A549 (cell line): ENCODE measurements around the gene PALLD. TPM values are rescaled to one million over a fixed set of nuclear protein-coding genes. Genes with fewer than 3 reads are reported as not detected.

Experiments
- ATAC-seq, 2 experiments: fragments of 200-7000 bp in 1 of 2; fragments of >200 bp in 1 of 2; cut with Nextera tagmentation in 1 of 2; cut with Tn5 transposase in 1 of 2; 3 replicates each; pipeline versions ENCODE4 v1.8.0 to v1.9.1; 2018 to 2020; ENCODE audit warnings: mild to moderate bottlenecking in 1 of 2, moderate library complexity in 1 of 2
- CTCF ChIA-PET: fragments of 300-600 bp; sonication (Branson Sonifier 250); formaldehyde crosslinking; extraction: SDS; loops from one replicate; lab custom pipeline; 2021; ENCODE audit warnings: antibody characterized with exemption, inconsistent platforms; lab: Yijun Ruan, JAX
- POLR2A ChIA-PET: fragments of 350-600 bp; formaldehyde crosslinking; extraction: SDS; loops from one replicate; lab custom pipeline; 2021; ENCODE audit warnings: antibody characterized with exemption, inconsistent platforms; lab: Yijun Ruan, JAX
- DNase-seq, 2 experiments: peaks; one replicate each; pipeline versions ENCODE4 v3.0.0 to v3.0.0-alpha.2; 2011 to 2016; ENCODE audit warnings: low read depth in 1 of 2, low spot score in 1 of 2
- FAIRE-seq: peaks from 2 replicates; lab custom pipeline; 2011; peaks lifted over from hg19 to GRCh38; lab: Jason Lieb, UNC
- H3K27ac ChIP-seq, 2 experiments: fragments of >200 bp; sonication (Bioruptor Twin); formaldehyde crosslinking; 3 replicates each; pipeline ENCODE4 v1.5.1; 2016 to 2017
- H3K4me1 ChIP-seq: fragments of >200 bp; sonication (Bioruptor Twin); formaldehyde crosslinking; 3 replicates; pipeline ENCODE4 v1.6.1; 2016
- H3K4me2 ChIP-seq: fragments of >200 bp; sonication (Bioruptor Twin); formaldehyde crosslinking; 3 replicates; pipeline ENCODE4 v1.6.1; 2016
- H3K4me3 ChIP-seq: fragments of >200 bp; sonication (Bioruptor Twin); formaldehyde crosslinking; 3 replicates; pipeline ENCODE4 v1.5.1; 2016
- H3K9me3 ChIP-seq: fragments of >200 bp; sonication (Bioruptor Twin); formaldehyde crosslinking; 3 replicates; pipeline ENCODE4 v1.6.1; 2016
- ATOH8 ChIP-seq: fragments of 250-450 bp; sonication (Bioruptor Pico); IDR thresholded peaks from 2 replicates; pipeline ENCODE4 v1.5.0; 2020; ENCODE audit warnings: low read depth, mild to moderate bottlenecking, moderate library complexity
- BHLHE40 ChIP-seq: IDR thresholded peaks from 2 replicates; pipeline ENCODE4 v1.6.1; 2012; ENCODE audit warnings: low read depth, low read length, inconsistent platforms
- CBX2 ChIP-seq: fragments of 200-600 bp; sonication (generic); IDR thresholded peaks from 2 replicates; pipeline ENCODE4 v1.6.1; 2016; ENCODE audit warnings: low read depth, mild to moderate bottlenecking, borderline replicate concordance
- CEBPB ChIP-seq, 2 experiments: fragments of >200 bp in 1 of 2; sonication (Bioruptor Twin) in 1 of 2; formaldehyde crosslinking in 1 of 2; IDR thresholded peaks; 2 replicates each; pipeline ENCODE4 v1.6.1; 2012 to 2016
- CHD4 ChIP-seq: fragments of 200-600 bp; sonication (generic); IDR thresholded peaks from 2 replicates; pipeline ENCODE4 v1.6.1; 2016; ENCODE audit warnings: antibody characterized with exemption, mild to moderate bottlenecking, borderline replicate concordance
- EHMT2 ChIP-seq: fragments of 200-600 bp; sonication (generic); IDR thresholded peaks from 2 replicates; pipeline ENCODE4 v1.6.1; 2016; ENCODE audit warnings: antibody characterized with exemption, low read depth, mild to moderate bottlenecking, moderate library complexity
- ELK1 ChIP-seq: fragments of 150-350 bp; IDR thresholded peaks from 2 replicates; pipeline ENCODE4 v1.6.1; 2014; ENCODE audit warnings: low read depth, mild to moderate bottlenecking, low read length
- EP300 ChIP-seq, 2 experiments: fragments of >200 bp; sonication (Bioruptor Twin); formaldehyde crosslinking; IDR thresholded peaks; 2 replicates in 1 of 2; 3 replicates in 1 of 2; pipeline ENCODE4 v1.6.1; 2016 to 2017
- FOSL2 ChIP-seq, 2 experiments: fragments of 450-650 bp in 1 of 2; fragments of >200 bp in 1 of 2; sonication (Bioruptor Twin) in 1 of 2; formaldehyde crosslinking; IDR thresholded peaks; 2 replicates each; pipeline versions ENCODE4 v1.5.0 to v1.6.1; 2016 to 2020; ENCODE audit warnings: mild to moderate bottlenecking in 1 of 2, moderate library complexity in 1 of 2
- FOXS1 ChIP-seq: fragments of 250-450 bp; sonication (Bioruptor Pico); IDR thresholded peaks from 2 replicates; pipeline ENCODE4 v1.5.0; 2020; ENCODE audit warnings: mild to moderate bottlenecking, moderate library complexity
- HDAC2 ChIP-seq: fragments of 200-600 bp; sonication (generic); IDR thresholded peaks from 2 replicates; pipeline ENCODE4 v1.6.1; 2016
- HES2 ChIP-seq: fragments of >200 bp; sonication (Bioruptor Twin); formaldehyde crosslinking; IDR thresholded peaks from 2 replicates; pipeline ENCODE4 v1.6.1; 2016
- HOXB5 ChIP-seq: fragments of 250-450 bp; sonication (Bioruptor Pico); IDR thresholded peaks from 2 replicates; pipeline ENCODE4 v1.5.0; 2020; ENCODE audit warnings: mild to moderate bottlenecking, moderate library complexity
- JUNB ChIP-seq: fragments of >200 bp; sonication (Bioruptor Twin); formaldehyde crosslinking; IDR thresholded peaks from 2 replicates; pipeline ENCODE4 v1.6.1; 2016
- KDM1A ChIP-seq: fragments of 200-600 bp; sonication (generic); IDR thresholded peaks from 2 replicates; pipeline ENCODE4 v1.6.1; 2016; ENCODE audit warnings: low read depth, mild to moderate bottlenecking
- MAZ ChIP-seq: fragments of 150-350 bp; IDR thresholded peaks from 2 replicates; pipeline ENCODE4 v1.6.1; 2014; ENCODE audit warnings: antibody characterized with exemption, low read depth, low read length, borderline replicate concordance
- NFE2L2 ChIP-seq: fragments of 150-350 bp; conservative IDR thresholded peaks from 2 replicates; pipeline ENCODE4 v1.6.1; 2014; ENCODE audit warnings: low read length
- PBX3 ChIP-seq: IDR thresholded peaks from 2 replicates; pipeline ENCODE4 v1.6.1; 2012
- PHF8 ChIP-seq: fragments of 200-600 bp; sonication (generic); IDR thresholded peaks from 2 replicates; pipeline ENCODE4 v1.6.1; 2016; ENCODE audit warnings: low read depth, mild to moderate bottlenecking, antibody characterized with exemption, moderate library complexity, borderline replicate concordance
- RAD21 ChIP-seq, 2 experiments: fragments of >200 bp in 1 of 2; sonication (Bioruptor Twin) in 1 of 2; formaldehyde crosslinking in 1 of 2; IDR thresholded peaks in 1 of 2; conservative IDR thresholded peaks in 1 of 2; 2 replicates in 1 of 2; 3 replicates in 1 of 2; pipeline ENCODE4 v1.6.1; 2012 to 2018; ENCODE audit warnings: inconsistent platforms in 1 of 2
- RARB ChIP-seq: fragments of 250-450 bp; sonication (Bioruptor Pico); IDR thresholded peaks from 2 replicates; pipeline ENCODE4 v1.8.0; 2021; ENCODE audit warnings: mild to moderate bottlenecking, moderate library complexity
- RCOR1 ChIP-seq: fragments of 150-350 bp; IDR thresholded peaks from 2 replicates; pipeline ENCODE4 v1.6.1; 2014; ENCODE audit warnings: antibody characterized with exemption, low read length, low read depth
- RNF2 ChIP-seq: fragments of 200-600 bp; sonication (generic); IDR thresholded peaks from 2 replicates; pipeline ENCODE4 v1.6.1; 2016; ENCODE audit warnings: low read depth, mild to moderate bottlenecking, antibody characterized with exemption, moderate library complexity, borderline replicate concordance
- SREBF2 ChIP-seq: fragments of 450-650 bp; IDR thresholded peaks from 2 replicates; pipeline ENCODE4 v1.6.1; 2014; ENCODE audit warnings: mild to moderate bottlenecking, moderate library complexity
- ZC3H11A ChIP-seq: fragments of 450-650 bp; IDR thresholded peaks from 2 replicates; pipeline ENCODE4 v1.6.1; 2014; ENCODE audit warnings: antibody characterized with exemption, mild to moderate bottlenecking
- WGBS: methylation state at CpG from one replicate; pipeline ENCODE4 v1.1.6; 2017; ENCODE audit errors: missing lambda C conversion rate; 5-methylcytosine and 5-hydroxymethylcytosine counted together
- polyA plus RNA-seq, 4 experiments: library from polyadenylated mRNA; depleted of rRNA in 3 of 4; stranded (reverse); fragments of >200 nt; fragmentation: RNase III in 1 of 4; extraction: RNeasy Plus Mini Kit Qiagen cat#74134 plus additional on column Dnase treatment in 1 of 4; gene quantifications; 2 replicates in 3 of 4; 3 replicates in 1 of 4; pipeline ENCODE4 v1.2.3, GENCODE V29; 2011 to 2017

PALLD gene
- polyA plus RNA-seq, 2 of the 4 experiments (the other 2 are of a cell fraction), result 88.8 to 113 TPM

GRCh38 chr4:168654848-168655174 is 158.0 kb downstream of the PALLD start:
- ChIA-PET POLR2A (interaction anchor here (0.7 kb wide), 1 partner anchor 18 kb away, joined by 3 read pairs; no protein-coding TSS in a partner anchor), CTCF (interaction anchor here (1.6 kb wide), 1 partner anchor 69 kb away, joined by 6 read pairs; no protein-coding TSS in a partner anchor)
- no peaks in the 10 kb centered on the region for H3K9me3 ChIP-seq
- DNase-seq, result no peak
- H3K4me1 ChIP-seq, result peaks cover 76% of the 10 kb centered on the region
- no peak overlapping the region for H3K4me3 ChIP-seq
- ATAC-seq, result no peak
- no peak for TF ChIP-seq PHF8
- TF ChIP-seq RARB (CRISPR knock-in tag), result no peak
- TF ChIP-seq BHLHE40, result no peak
- no peak for TF ChIP-seq CHD4
- no peak for FAIRE-seq
- peak overlapping the region; percentile 75 for H3K4me2 ChIP-seq
- peak overlapping the region; percentile 50 to 66; a peak in 4 of 6 replicates for H3K27ac ChIP-seq

GRCh38 chr4:168655182-168655581 is 158.3 kb downstream of the PALLD start:
- TF ChIP-seq KDM1A, result no peak
- no peak for TF ChIP-seq HDAC2
- no peak for TF ChIP-seq RNF2
- TF ChIP-seq CBX2, result no peak
- TF ChIP-seq HOXB5 (CRISPR knock-in tag), result no peak
- no peak for TF ChIP-seq JUNB
- TF ChIP-seq CHD4, result no peak
- TF ChIP-seq MAZ, result no peak
- no peak for TF ChIP-seq EHMT2
- no peak for TF ChIP-seq RCOR1
- no peak for TF ChIP-seq ATOH8 (CRISPR knock-in tag)
- no peak for TF ChIP-seq RAD21 (conservative IDR thresholded peaks at IDR 0.05 in 1 of 2, IDR thresholded peaks at IDR 0.05 in 1 of 2)
- POLR2A ChIA-PET, result interaction anchor here (0.7 to 1.6 kb wide), 2 partner anchors 19 to 20 kb away, joined by 3 to 4 read pairs; no protein-coding TSS in a partner anchor
- no peak for DNase-seq
- peaks cover 79% of the 10 kb centered on the region for H3K4me1 ChIP-seq
- FAIRE-seq, result no peak
- H3K27ac ChIP-seq, result peak overlapping the region; percentile 50 to 66
- CTCF ChIA-PET, result no interaction called here
- H3K4me2 ChIP-seq, result peak overlapping the region; percentile 75
- no peak overlapping the region for H3K4me3 ChIP-seq
- 44% methylated on average over 3 of the region's 3 CpGs for WGBS
- H3K9me3 ChIP-seq, result no peaks in the 10 kb centered on the region
- ATAC-seq, result peak in 1 of 2 experiments; percentile 59; a peak in 3 of 6 replicates

- H3K4me2 ChIP-seq, result peak overlapping the region; percentile 75
- FAIRE-seq (no peak), ATAC-seq (peak; percentile 27 to 68; a peak in 3 of 6 replicates), DNase-seq (no peak)
- ChIA-PET POLR2A (interaction anchor here (0.5 to 1.6 kb wide), 4 partner anchors 8 to 25 kb away, joined by 4 read pairs; no protein-coding TSS in a partner anchor), CTCF (interaction anchor here (1.3 to 1.7 kb wide), 2 partner anchors 19 to 267 kb away, joined by 4 read pairs; no protein-coding TSS in a partner anchor)
- H3K4me3 ChIP-seq, result no peak overlapping the region
- 9% methylated on average over 3 of the region's 4 CpGs for WGBS
- H3K9me3 ChIP-seq, result no peaks in the 10 kb centered on the region
- peaks cover 78% of the 10 kb centered on the region for H3K4me1 ChIP-seq
- TF ChIP-seq PBX3 (no peak), FOSL2 (IDR thresholded peaks at IDR 0.05) (peak; percentile 79), FOSL2 (CRISPR knock-in tag; IDR thresholded peaks at IDR 0.05) (peak; percentile 83), HES2 (no peak; the same call in 1 of the 2 replicates), ELK1 (no peak), FOXS1 (CRISPR knock-in tag) (no peak), EP300 (IDR thresholded peaks at IDR 0.05) (peak in 1 of 2 experiments; percentile 15; a peak in 1 of 5 replicates), NFE2L2 (no peak), JUNB (peak; percentile 73), SREBF2 (no peak), CEBPB (IDR thresholded peaks at IDR 0.05) (peak; percentile 75 to 82; a peak in 3 of 4 replicates), KDM1A (no peak), ZC3H11A (no peak)
- TF ChIP-seq, all 56 proteins: peak for 4
- peak overlapping the region; percentile 52 to 70; a peak in 5 of 6 replicates for H3K27ac ChIP-seq
Measured at GRCh38 chr4:168656055-168656660, 159.3 kb downstream of the PALLD start.
